Gastroesophageal sphincter (tissue), 3 donors: ENCODE data around the gene DNAJB6.

Experiments used
- CTCF ChIP-seq, 4 experiments: fragments of 200-600 bp in 2 of 4; fragments of 450-650 bp in 2 of 4; sonication (generic) in 1 of 4; IDR thresholded peaks; one replicate each; pipeline ENCODE4 v1.5.1; 2017 to 2019; ENCODE audit warnings: antibody characterized with exemption in 4 of 4, mild to moderate bottlenecking in 2 of 4, moderate library complexity in 2 of 4
- POLR2A ChIP-seq, 2 donors: fragments of 450-650 bp; IDR thresholded peaks; one replicate each; pipeline ENCODE4 v1.6.1; 2017; ENCODE audit warnings: antibody characterized with exemption in 2 of 2, mild to moderate bottlenecking in 2 of 2, moderate library complexity in 1 of 2
- POLR2AphosphoS5 ChIP-seq: sonication (generic); formaldehyde crosslinking; IDR thresholded peaks from one replicate; pipeline ENCODE4 v1.6.1; 2017; ENCODE audit warnings: antibody characterized with exemption

- no peak for TF ChIP-seq CTCF (IDR thresholded peaks at IDR 0.05)
- TF ChIP-seq POLR2AphosphoS5, result no peak
- TF ChIP-seq POLR2A (IDR thresholded peaks at IDR 0.05), result no peak
Observed at GRCh38 chr7:157300369-157300825, 36.4 kb upstream of the DNAJB6 start.
